ENCODE results near the gene KIAA1958.

DNA sequence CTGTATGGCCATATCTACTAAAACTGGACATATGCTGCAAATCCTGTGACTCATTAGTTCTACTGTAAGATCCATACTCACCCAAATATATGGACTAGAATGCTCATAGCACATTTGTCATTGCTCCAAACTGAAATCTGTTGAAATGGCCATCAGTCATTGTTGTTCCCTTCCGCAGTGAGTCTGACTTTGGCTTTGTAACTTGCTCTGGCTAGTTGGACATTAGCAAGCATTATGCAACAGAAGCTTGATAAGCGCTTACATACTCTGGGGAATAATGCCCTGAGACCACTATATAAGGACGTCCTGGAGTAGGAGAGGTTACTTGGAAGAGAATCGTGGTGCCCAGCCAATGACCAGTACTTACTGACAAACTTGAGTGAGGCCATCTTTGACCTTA, 9.0 kb downstream of the KIAA1958 start:
- no peak for TF ChIP-seq FOSL2 (IDR thresholded peaks at IDR 0.05)
- no peak for TF ChIP-seq FOSL2 (CRISPR knock-in tag; IDR thresholded peaks at IDR 0.05)
- TF ChIP-seq, protein P1, sequence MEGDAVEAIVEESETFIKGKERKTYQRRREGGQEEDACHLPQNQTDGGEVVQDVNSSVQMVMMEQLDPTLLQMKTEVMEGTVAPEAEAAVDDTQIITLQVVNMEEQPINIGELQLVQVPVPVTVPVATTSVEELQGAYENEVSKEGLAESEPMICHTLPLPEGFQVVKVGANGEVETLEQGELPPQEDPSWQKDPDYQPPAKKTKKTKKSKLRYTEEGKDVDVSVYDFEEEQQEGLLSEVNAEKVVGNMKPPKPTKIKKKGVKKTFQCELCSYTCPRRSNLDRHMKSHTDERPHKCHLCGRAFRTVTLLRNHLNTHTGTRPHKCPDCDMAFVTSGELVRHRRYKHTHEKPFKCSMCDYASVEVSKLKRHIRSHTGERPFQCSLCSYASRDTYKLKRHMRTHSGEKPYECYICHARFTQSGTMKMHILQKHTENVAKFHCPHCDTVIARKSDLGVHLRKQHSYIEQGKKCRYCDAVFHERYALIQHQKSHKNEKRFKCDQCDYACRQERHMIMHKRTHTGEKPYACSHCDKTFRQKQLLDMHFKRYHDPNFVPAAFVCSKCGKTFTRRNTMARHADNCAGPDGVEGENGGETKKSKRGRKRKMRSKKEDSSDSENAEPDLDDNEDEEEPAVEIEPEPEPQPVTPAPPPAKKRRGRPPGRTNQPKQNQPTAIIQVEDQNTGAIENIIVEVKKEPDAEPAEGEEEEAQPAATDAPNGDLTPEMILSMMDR (IDR thresholded peaks at IDR 0.05): no peak
- TF ChIP-seq, protein P2, sequence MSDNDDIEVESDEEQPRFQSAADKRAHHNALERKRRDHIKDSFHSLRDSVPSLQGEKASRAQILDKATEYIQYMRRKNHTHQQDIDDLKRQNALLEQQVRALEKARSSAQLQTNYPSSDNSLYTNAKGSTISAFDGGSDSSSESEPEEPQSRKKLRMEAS (IDR thresholded peaks at IDR 0.05): no peak
- TF ChIP-seq RAD21 (conservative IDR thresholded peaks at IDR 0.05 in 1 of 2, IDR thresholded peaks at IDR 0.05 in 1 of 2): no peak
- TF ChIP-seq CEBPB (IDR thresholded peaks at IDR 0.05): no peak
- no peak for TF ChIP-seq POLR2AphosphoS2 (conservative IDR thresholded peaks at IDR 0.05; ENCODE audit: low read length)
- no peak for TF ChIP-seq GATA3 (IDR thresholded peaks at IDR 0.05; ENCODE audit: borderline replicate concordance)
- TF ChIP-seq MAZ (IDR thresholded peaks at IDR 0.05; ENCODE audit: borderline replicate concordance, low read depth, low read length): no peak
